ENCODE results near the gene B4GALT2. TPM values are rescaled to one million over a fixed set of nuclear protein-coding genes. Genes with fewer than 3 reads are reported as not detected.

The B4GALT2 gene
- total and polyA plus RNA-seq, 2 donors (not counting 1 experiment from before 2014, with no cell fraction given), result 4.6 to 6.5 TPM

GRCh38 chr1:43987159-43987902 lies 8.3 kb downstream of the B4GALT2 start:
- no peak overlapping the region for H3K4me3 Mint-ChIP-seq
- POLR2A ChIA-PET, result no interaction called here

More at GRCh38 chr1:43987159-43987902, 8.3 kb downstream of the B4GALT2 start:
- no peaks in the 10 kb centered on the region for H3K27me3 Mint-ChIP-seq
- 97% methylated on average over 6 of the region's 6 CpGs for WGBS (ENCODE audit: insufficient coverage)
- Histone ChIP-seq H3K36me3 (replicated peaks in 1 of 2; ENCODE audit: control extremely low read depth in 1 of 2, control insufficient read depth in 1 of 2, extremely low read depth in 1 of 2, insufficient read depth in 2 of 2, low read length in 1 of 2) (no peaks in the 10 kb centered on the region), H3K4me3 (ENCODE audit: control extremely low read depth in 1 of 5, extremely low read depth in 1 of 5, insufficient read depth in 1 of 5, low read depth in 2 of 5, low read length in 4 of 5) (no peak overlapping the region), H3K27me3 (replicated peaks in 1 of 4; ENCODE audit: control extremely low read depth in 1 of 4, control insufficient read depth in 3 of 4, insufficient read depth in 4 of 4, low read length in 3 of 4) (no peaks in the 10 kb centered on the region), H3K9ac (ENCODE audit: low read length) (no peak overlapping the region), H2AFZ (ENCODE audit: insufficient read depth, low read depth, low read length, poor library complexity, severe bottlenecking) (no peak overlapping the region), H3K4me1 (ENCODE audit: control insufficient read depth in 2 of 2, insufficient read depth in 2 of 2, low read length in 2 of 2) (peaks cover 5 to 14% of the 10 kb centered on the region in 2 donors), H3K79me2 (ENCODE audit: control insufficient read depth, insufficient read depth, low read length) (no peaks in the 10 kb centered on the region), H3K4me2 (replicated peaks; ENCODE audit: low read depth, low read length, poor library complexity, severe bottlenecking) (no peak overlapping the region), H3K27ac (ENCODE audit: low read length in 2 of 2) (no peak overlapping the region), H3K9me3 (ENCODE audit: control extremely low read depth in 1 of 3, control insufficient read depth in 2 of 3, insufficient read depth in 1 of 3, low read length in 2 of 3) (no peaks in the 10 kb centered on the region), H4K20me1 (ENCODE audit: control insufficient read depth, insufficient read depth, low read length, poor library complexity, severe bottlenecking) (no peaks in the 10 kb centered on the region)
- no peak overlapping the region for H3K27ac Mint-ChIP-seq
- ATAC-seq (ENCODE audit: low read depth) (no peak), DNase-seq (no peak)
- no peaks in the 10 kb centered on the region for H3K9me3 Mint-ChIP-seq (ENCODE audit: insufficient read depth)
- intact Hi-C loops (cut with micrococcal nuclease), result no loop called here
- no peak for TF ChIP-seq CTCF (IDR thresholded peaks at IDR 0.05)
- no peak for TF ChIP-seq EZH2 (IDR thresholded peaks at IDR 0.05; ENCODE audit: borderline replicate concordance, insufficient read depth, low read depth, low read length, poor library complexity, severe bottlenecking)
- CTCF ChIA-PET, result interaction anchor here (1.5 kb wide), 1 partner anchor 61 kb away, joined by 4 read pairs; no protein-coding TSS in a partner anchor
- peaks cover 13% of the 10 kb centered on the region for H3K4me1 Mint-ChIP-seq
